HepG2 (cell line): ENCODE measurements around the gene SLC13A3. TPM values are rescaled to one million over a fixed set of nuclear protein-coding genes. Genes with fewer than 3 reads are reported as not detected.
A peak's percentile ranks its signal among the peaks of the same experiment; 100 is the strongest.

Experiments used
- CHD2 ChIP-seq: IDR thresholded peaks from 2 replicates; pipeline ENCODE4 v1.6.1; 2011; ENCODE audit warnings: low read depth, low read length, improper control_type of control experiment
- CSRNP1 ChIP-seq: sonication (generic); formaldehyde crosslinking; IDR thresholded peaks from 2 replicates; pipeline ENCODE4 v1.8.1; 2023; ENCODE audit warnings: mild to moderate bottlenecking, missing genetic modification reagents
- ELF1 ChIP-seq: sonication (generic); formaldehyde crosslinking; IDR thresholded peaks from 2 replicates; pipeline ENCODE4 v1.4.0; 2020; ENCODE audit warnings: missing genetic modification reagents
- EP300 ChIP-seq, 3 experiments: sonication (generic) in 1 of 3; formaldehyde crosslinking in 1 of 3; IDR thresholded peaks; 2 replicates each; pipeline versions ENCODE4 v1.5.1 to v1.6.1; 2011 to 2020; ENCODE audit warnings: low read depth in 2 of 3, low read length in 2 of 3, borderline replicate concordance in 1 of 3, improper control_type of control experiment in 1 of 3, mild to moderate bottlenecking in 1 of 3, missing genetic modification reagents in 1 of 3, moderate library complexity in 1 of 3
- HIVEP1 ChIP-seq: sonication (generic); formaldehyde crosslinking; IDR thresholded peaks from 2 replicates; pipeline ENCODE4 v1.4.0; 2020; ENCODE audit warnings: mild to moderate bottlenecking, missing genetic modification reagents
- KDM6A ChIP-seq: IDR thresholded peaks from 2 replicates; pipeline ENCODE4 v1.6.1; 2016; ENCODE audit warnings: low read depth
- MAFF ChIP-seq: IDR thresholded peaks from 2 replicates; pipeline ENCODE4 v1.6.1; 2011; ENCODE audit warnings: low read depth, low read length, improper control_type of control experiment
- NFYB ChIP-seq: sonication (generic); formaldehyde crosslinking; IDR thresholded peaks from 2 replicates; pipeline ENCODE4 v1.4.0; 2020; ENCODE audit warnings: missing genetic modification reagents
- NR2F2 ChIP-seq: IDR thresholded peaks from 2 replicates; pipeline ENCODE4 v1.6.1; 2012; ENCODE audit warnings: low read depth, inconsistent platforms, borderline replicate concordance
- PCBP2 ChIP-seq: fragments of 200-400 bp; formaldehyde crosslinking; optimal IDR thresholded peaks from 2 replicates; pipeline ENCODE3; 2018; ENCODE audit warnings: low read length, low read depth; ENCODE audit not compliant: poor library complexity, severe bottlenecking
- RORA ChIP-seq: sonication (generic); formaldehyde crosslinking; IDR thresholded peaks from 2 replicates; pipeline ENCODE4 v1.5.0; 2020; ENCODE audit warnings: mild to moderate bottlenecking, missing genetic modification reagents, moderate library complexity
- SMAD9 ChIP-seq: sonication (generic); formaldehyde crosslinking; IDR thresholded peaks from 2 replicates; pipeline ENCODE4 v1.5.1; 2020; ENCODE audit warnings: mild to moderate bottlenecking, missing genetic modification reagents
- SMC3 ChIP-seq: IDR thresholded peaks from 2 replicates; pipeline ENCODE4 v1.6.1; 2011; ENCODE audit warnings: low read length, improper control_type of control experiment
- SYNCRIP ChIP-seq: fragments of 200-400 bp; formaldehyde crosslinking; IDR thresholded peaks from 2 replicates; pipeline ENCODE4 v1.6.1; 2018; ENCODE audit warnings: mild to moderate bottlenecking, low read depth, low read length; ENCODE audit not compliant: insufficient read depth
- YEATS2 ChIP-seq: sonication (generic); formaldehyde crosslinking; IDR thresholded peaks from 2 replicates; pipeline ENCODE4 v1.4.0; 2020; ENCODE audit warnings: missing genetic modification reagents, borderline replicate concordance
- ZBED4 ChIP-seq: sonication (generic); formaldehyde crosslinking; IDR thresholded peaks from 2 replicates; pipeline ENCODE4 v1.4.0; 2020; ENCODE audit warnings: missing genetic modification reagents, borderline replicate concordance
- ZNF230 ChIP-seq: sonication (generic); formaldehyde crosslinking; IDR thresholded peaks from 2 replicates; pipeline ENCODE4 v1.4.0; 2020; ENCODE audit warnings: mild to moderate bottlenecking, missing genetic modification reagents
- ZNF441 ChIP-seq: sonication (generic); formaldehyde crosslinking; IDR thresholded peaks from 2 replicates; pipeline ENCODE4 v1.7.0; 2021; ENCODE audit warnings: missing genetic modification reagents, borderline replicate concordance
- ZNF607 ChIP-seq: sonication (generic); formaldehyde crosslinking; IDR thresholded peaks from 2 replicates; pipeline ENCODE4 v1.5.1; 2020; ENCODE audit warnings: missing genetic modification reagents, mild to moderate bottlenecking, borderline replicate concordance
- polyA plus RNA-seq, 8 experiments: library from polyadenylated mRNA; depleted of rRNA in 3 of 8; stranded (reverse) in 7 of 8; unstranded in 1 of 8; fragments of >200 nt; fragmentation: Illumina TruSeq in 4 of 8; extraction: Trizol in 4 of 8; gene quantifications; 2 replicates each; pipeline versions ENCODE4 v1.2.1 to v1.2.3, GENCODE V29; 2011 to 2016; ENCODE audit warnings: low read depth in 4 of 8, missing spikeins in 1 of 8, mixed read lengths in 1 of 8; ENCODE audit not compliant: insufficient read depth in 1 of 8
- total RNA-seq, 5 experiments: library from RNA; depleted of rRNA; stranded (reverse); fragments of >200 nt; fragmentation: Illumina TruSeq; extraction: Trizol; gene quantifications; 2 replicates each; pipeline ENCODE4 v1.2.3, GENCODE V29; 2016; ENCODE audit warnings: low read depth in 1 of 5
- TF ChIP-seq, protein P1 (sequence below): sonication (generic); formaldehyde crosslinking; IDR thresholded peaks from 2 replicates; pipeline ENCODE4 v1.8.1; 2023; ENCODE audit warnings: mild to moderate bottlenecking, missing genetic modification reagents
- TF ChIP-seq, protein P2 (sequence below): sonication (generic); formaldehyde crosslinking; conservative IDR thresholded peaks from 2 replicates; pipeline ENCODE4 v1.4.0; 2020; ENCODE audit warnings: missing genetic modification reagents

Gene SLC13A3
- total and polyA plus RNA-seq, 2 of the 13 experiments (the other 11 are each of a cell fraction or from before 2014, with no cell fraction given) = 66.5 to 76.0 TPM

- no peak for TF ChIP-seq EP300 (IDR thresholded peaks at IDR 0.05; ENCODE audit: low read depth in 2 of 2, low read length in 2 of 2)
- TF ChIP-seq EP300 (CRISPR knock-in tag; IDR thresholded peaks at IDR 0.05; ENCODE audit: borderline replicate concordance) = 0 out of 2 replicates have a peak, but pooled peaks have one; percentile 8
- TF ChIP-seq HIVEP1 = no peak; the same call in 1 of the 2 replicates
- peak; percentile 77 for TF ChIP-seq CHD2
- no peak for TF ChIP-seq NFYB (CRISPR knock-in tag)
- TF ChIP-seq CSRNP1 (CRISPR knock-in tag) = peak; percentile 80; the same call in 1 of the 2 replicates
- no peak for TF ChIP-seq SMC3
- TF ChIP-seq, protein P1, sequence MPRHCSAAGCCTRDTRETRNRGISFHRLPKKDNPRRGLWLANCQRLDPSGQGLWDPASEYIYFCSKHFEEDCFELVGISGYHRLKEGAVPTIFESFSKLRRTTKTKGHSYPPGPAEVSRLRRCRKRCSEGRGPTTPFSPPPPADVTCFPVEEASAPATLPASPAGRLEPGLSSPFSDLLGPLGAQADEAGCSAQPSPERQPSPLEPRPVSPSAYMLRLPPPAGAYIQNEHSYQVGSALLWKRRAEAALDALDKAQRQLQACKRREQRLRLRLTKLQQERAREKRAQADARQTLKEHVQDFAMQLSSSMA (CRISPR knock-in tag) = peak; percentile 94; the same call in 1 of the 2 replicates
- TF ChIP-seq, protein P2, sequence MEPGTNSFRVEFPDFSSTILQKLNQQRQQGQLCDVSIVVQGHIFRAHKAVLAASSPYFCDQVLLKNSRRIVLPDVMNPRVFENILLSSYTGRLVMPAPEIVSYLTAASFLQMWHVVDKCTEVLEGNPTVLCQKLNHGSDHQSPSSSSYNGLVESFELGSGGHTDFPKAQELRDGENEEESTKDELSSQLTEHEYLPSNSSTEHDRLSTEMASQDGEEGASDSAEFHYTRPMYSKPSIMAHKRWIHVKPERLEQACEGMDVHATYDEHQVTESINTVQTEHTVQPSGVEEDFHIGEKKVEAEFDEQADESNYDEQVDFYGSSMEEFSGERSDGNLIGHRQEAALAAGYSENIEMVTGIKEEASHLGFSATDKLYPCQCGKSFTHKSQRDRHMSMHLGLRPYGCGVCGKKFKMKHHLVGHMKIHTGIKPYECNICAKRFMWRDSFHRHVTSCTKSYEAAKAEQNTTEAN = no peak; the same call in none of the 2 replicates
- TF ChIP-seq PCBP2 = no peak
- TF ChIP-seq ZBED4 = peak; percentile 27; the same call in 1 of the 2 replicates
- no peak; the same call in none of the 2 replicates for TF ChIP-seq ZNF230 (CRISPR knock-in tag)
- TF ChIP-seq NR2F2 = peak; percentile 53; the same call in 1 of the 2 replicates
- TF ChIP-seq ZNF607 (CRISPR knock-in tag) = peak; percentile 94; the same call in 1 of the 2 replicates
- TF ChIP-seq YEATS2 (CRISPR knock-in tag) = peak; percentile 93
- TF ChIP-seq SMAD9 (CRISPR knock-in tag) = peak; percentile 84
- TF ChIP-seq RORA (CRISPR knock-in tag) = no peak
- no peak for TF ChIP-seq MAFF
- no peak for TF ChIP-seq SYNCRIP
- peak; percentile 92 for TF ChIP-seq ELF1 (CRISPR knock-in tag)
- 0 out of 2 replicates have a peak, but pooled peaks have one; percentile 12 for TF ChIP-seq KDM6A (CRISPR knock-in tag)
- TF ChIP-seq ZNF441 = no peak; the same call in none of the 2 replicates
These were observed 38.0 kb upstream of the SLC13A3 start, which contains the start of gene TP53RK (continued) for GRCh38 chr20:46689082-46689753.
